ENCODE measurements around the gene AGBL3. TPM values are rescaled to one million over a fixed set of nuclear protein-coding genes. Genes with fewer than 3 reads are reported as not detected.
"Not testable (repeated sequence)": the region's sequence is repeated elsewhere in the genome, so short reads cannot be mapped to it uniquely, and the experiment has no call there.

The AGBL3 gene
- total RNA-seq, 1 donor from 2014 or later = 1.5 TPM

- no peak for DNase-seq
- intact Hi-C loops (cut with micrococcal nuclease) = no loop called here
- Histone ChIP-seq H3K9me3 (replicated peaks) (peaks cover 19% of the 10 kb centered on the region), H3K4me3 (no peak overlapping the region), H3K4me1 (no peaks in the 10 kb centered on the region), H3K36me3 (no peaks in the 10 kb centered on the region), H3K27ac (replicated peaks) (no peak overlapping the region), H3K27me3 (ENCODE audit: low read depth) (no peaks in the 10 kb centered on the region)
- TF ChIP-seq CTCF (IDR thresholded peaks at IDR 0.05; ENCODE audit: borderline replicate concordance) = no peak
These were observed 37.3 kb downstream of the AGBL3 start for GRCh38 chr7:135023622-135024021.

DNA sequence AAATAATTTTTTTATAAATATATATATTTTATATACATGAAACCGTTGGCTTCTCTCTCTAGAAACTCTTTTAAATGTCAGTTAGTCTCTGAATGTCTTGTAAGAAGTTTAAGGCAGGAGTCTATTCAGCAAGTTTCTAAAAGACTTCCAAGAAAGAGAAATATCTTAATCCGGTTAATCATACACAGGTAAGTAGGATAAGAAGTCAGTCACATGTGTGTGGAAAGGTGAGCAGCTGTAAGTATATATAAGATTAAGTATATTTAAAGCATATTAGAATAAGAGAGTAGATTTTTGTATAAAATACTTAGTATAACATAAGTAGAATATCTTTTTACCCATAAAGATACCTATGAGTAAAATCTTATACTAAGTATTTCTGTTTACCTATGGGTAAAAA is 48.9 kb downstream of the AGBL3 start:
- Histone ChIP-seq H3K4me1 (no peaks in the 10 kb centered on the region), H3K4me3 (no peak overlapping the region), H3K9me3 (replicated peaks) (no peaks in the 10 kb centered on the region), H3K27me3 (ENCODE audit: low read depth) (no peaks in the 10 kb centered on the region), H3K27ac (replicated peaks) (no peak overlapping the region), H3K36me3 (no peaks in the 10 kb centered on the region)
- intact Hi-C loops (cut with micrococcal nuclease) = no loop called here
- no peak for TF ChIP-seq CTCF (IDR thresholded peaks at IDR 0.05; ENCODE audit: borderline replicate concordance)
- no peak for DNase-seq

GRCh38 chr7:135067017-135067416 is 80.7 kb downstream of the AGBL3 start:
- DNase-seq; H3K27ac ChIP-seq (replicated peaks); H3K27me3 ChIP-seq (ENCODE audit: low read depth); intact Hi-C loops (cut with micrococcal nuclease); H3K4me1 ChIP-seq; H3K36me3 ChIP-seq; H3K4me3 ChIP-seq: not testable (repeated sequence)
- peaks cover 15% of the 10 kb centered on the region for H3K9me3 ChIP-seq (replicated peaks)

GRCh38 chr7:135074096-135074495 is 87.8 kb downstream of the AGBL3 start:
- H3K36me3 ChIP-seq = no peaks in the 10 kb centered on the region
- TF ChIP-seq CTCF (IDR thresholded peaks at IDR 0.05; ENCODE audit: borderline replicate concordance) = no peak
- no peak overlapping the region for H3K4me3 ChIP-seq
- no peaks in the 10 kb centered on the region for H3K4me1 ChIP-seq
- H3K27ac ChIP-seq (replicated peaks) = no peak overlapping the region
- H3K27me3 ChIP-seq (ENCODE audit: low read depth) = no peaks in the 10 kb centered on the region
- no peak for DNase-seq
- intact Hi-C loops (cut with micrococcal nuclease) = no loop called here
- H3K9me3 ChIP-seq (replicated peaks) = no peaks in the 10 kb centered on the region

DNA sequence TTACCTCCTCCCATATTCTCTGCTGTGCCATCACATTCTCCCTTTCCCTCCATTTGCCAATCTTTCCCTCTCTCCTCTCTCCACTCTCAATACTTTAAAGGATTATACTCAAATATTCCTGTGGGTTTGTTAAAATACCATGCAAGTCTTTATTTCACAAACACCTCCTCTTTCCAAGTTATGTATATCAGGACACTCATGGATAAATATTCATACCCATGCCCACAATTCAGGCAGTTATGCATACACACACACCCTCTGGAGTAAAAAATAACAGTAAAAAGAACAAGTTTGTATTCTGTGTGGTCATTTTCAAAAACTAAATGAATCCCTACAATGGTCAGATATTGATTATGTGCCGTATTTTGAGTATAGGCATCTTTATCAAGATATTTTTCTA is 88.2 kb downstream of the AGBL3 start:
- H3K4me3 ChIP-seq = no peak overlapping the region
- H3K4me1 ChIP-seq = no peaks in the 10 kb centered on the region
- no peak for DNase-seq
- no peaks in the 10 kb centered on the region for H3K36me3 ChIP-seq
- no peak overlapping the region for H3K27ac ChIP-seq (replicated peaks)
- TF ChIP-seq CTCF (IDR thresholded peaks at IDR 0.05; ENCODE audit: borderline replicate concordance) = no peak
- H3K27me3 ChIP-seq (ENCODE audit: low read depth) = no peaks in the 10 kb centered on the region
- H3K9me3 ChIP-seq (replicated peaks) = no peaks in the 10 kb centered on the region
- intact Hi-C loops (cut with micrococcal nuclease) = no loop called here

DNA sequence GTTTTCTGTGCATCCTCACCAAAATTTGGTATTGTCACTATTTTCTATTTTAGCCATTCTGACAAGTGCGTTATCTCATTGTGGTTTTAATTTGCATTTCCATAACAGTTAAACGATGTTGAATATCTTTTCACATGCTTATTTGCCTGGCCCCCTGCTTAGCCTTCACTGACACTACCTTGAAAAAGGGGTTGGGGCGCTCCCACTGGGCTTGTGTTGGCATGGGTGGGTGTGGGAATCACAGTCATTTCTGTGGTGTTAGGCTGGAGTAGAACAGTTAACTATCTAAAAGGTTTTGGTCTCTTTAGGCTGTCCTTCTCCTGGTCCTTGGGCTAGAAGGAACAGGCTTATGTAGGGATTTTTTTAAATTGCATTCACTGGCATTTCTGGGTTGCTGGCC is 89.4 kb downstream of the AGBL3 start:
- intact Hi-C loops (cut with micrococcal nuclease) = no loop called here
- DNase-seq = no peak
- Histone ChIP-seq H3K9me3 (replicated peaks) (no peaks in the 10 kb centered on the region), H3K36me3 (no peaks in the 10 kb centered on the region), H3K4me1 (no peaks in the 10 kb centered on the region), H3K27me3 (ENCODE audit: low read depth) (no peaks in the 10 kb centered on the region), H3K27ac (replicated peaks) (no peak overlapping the region), H3K4me3 (no peak overlapping the region)
- no peak for TF ChIP-seq CTCF (IDR thresholded peaks at IDR 0.05; ENCODE audit: borderline replicate concordance)
